NCI-H1694 (cell line): Measurements from ENCODE around the gene ACAN.

Experiments used
- DNase-seq: peaks from one replicate; lab custom pipeline; 2025; lab: John Stamatoyannopoulos, UW

The ACAN gene

DNA sequence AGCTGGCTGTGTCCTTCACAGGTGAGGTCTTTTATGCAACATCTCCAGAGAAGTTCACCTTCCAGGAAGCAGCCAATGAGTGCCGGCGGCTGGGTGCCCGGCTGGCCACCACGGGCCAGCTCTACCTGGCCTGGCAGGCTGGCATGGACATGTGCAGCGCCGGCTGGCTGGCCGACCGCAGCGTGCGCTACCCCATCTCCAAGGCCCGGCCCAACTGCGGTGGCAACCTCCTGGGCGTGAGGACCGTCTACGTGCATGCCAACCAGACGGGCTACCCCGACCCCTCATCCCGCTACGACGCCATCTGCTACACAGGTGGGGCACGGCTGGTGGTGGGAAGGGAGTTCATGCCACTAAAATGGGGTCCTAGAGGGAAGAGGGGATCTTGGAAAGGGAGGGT is 40.1 kb downstream of the ACAN start:
- DNase-seq = no peak

GRCh38 chr15:88844749-88845386 is 41.6 kb downstream of the ACAN start:
- no peak for DNase-seq

DNA sequence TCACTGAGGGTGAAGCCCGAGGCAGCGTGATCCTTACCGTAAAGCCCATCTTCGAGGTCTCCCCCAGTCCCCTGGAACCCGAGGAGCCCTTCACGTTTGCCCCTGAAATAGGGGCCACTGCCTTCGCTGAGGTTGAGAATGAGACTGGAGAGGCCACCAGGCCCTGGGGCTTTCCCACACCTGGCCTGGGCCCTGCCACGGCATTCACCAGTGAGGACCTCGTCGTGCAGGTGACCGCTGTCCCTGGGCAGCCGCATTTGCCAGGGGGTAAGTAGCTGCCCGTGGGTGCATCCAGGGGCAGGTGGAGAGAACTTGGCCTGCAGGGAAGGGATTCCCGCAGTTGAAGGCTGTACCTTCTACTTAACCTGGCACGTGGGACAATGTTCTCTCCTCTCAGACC is 42.4 kb downstream of the ACAN start:
- DNase-seq = no peak

- DNase-seq = no peak
Observed at GRCh38 chr15:88847144-88847543, 43.9 kb downstream of the ACAN start.

DNA sequence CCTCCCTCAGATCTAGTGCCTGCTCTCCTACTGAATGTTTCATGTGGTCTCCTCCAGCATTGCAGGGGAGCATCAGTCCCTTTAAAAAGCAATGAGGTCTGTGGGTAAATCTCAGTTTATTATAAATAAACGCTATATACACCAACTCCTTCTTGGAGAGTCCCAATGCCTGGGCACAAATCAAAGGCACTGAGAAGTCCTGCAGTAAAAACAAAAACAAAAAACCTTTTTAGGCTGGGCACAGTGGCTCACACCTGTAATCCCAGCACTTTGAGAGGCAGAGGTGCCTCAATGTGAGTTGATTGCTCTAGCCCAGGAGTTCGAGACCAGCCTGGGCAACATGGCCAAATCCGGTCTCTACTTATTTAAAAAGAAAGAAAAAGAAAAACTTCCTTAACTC is 45.0 kb downstream of the ACAN start:
- DNase-seq = no peak

DNA sequence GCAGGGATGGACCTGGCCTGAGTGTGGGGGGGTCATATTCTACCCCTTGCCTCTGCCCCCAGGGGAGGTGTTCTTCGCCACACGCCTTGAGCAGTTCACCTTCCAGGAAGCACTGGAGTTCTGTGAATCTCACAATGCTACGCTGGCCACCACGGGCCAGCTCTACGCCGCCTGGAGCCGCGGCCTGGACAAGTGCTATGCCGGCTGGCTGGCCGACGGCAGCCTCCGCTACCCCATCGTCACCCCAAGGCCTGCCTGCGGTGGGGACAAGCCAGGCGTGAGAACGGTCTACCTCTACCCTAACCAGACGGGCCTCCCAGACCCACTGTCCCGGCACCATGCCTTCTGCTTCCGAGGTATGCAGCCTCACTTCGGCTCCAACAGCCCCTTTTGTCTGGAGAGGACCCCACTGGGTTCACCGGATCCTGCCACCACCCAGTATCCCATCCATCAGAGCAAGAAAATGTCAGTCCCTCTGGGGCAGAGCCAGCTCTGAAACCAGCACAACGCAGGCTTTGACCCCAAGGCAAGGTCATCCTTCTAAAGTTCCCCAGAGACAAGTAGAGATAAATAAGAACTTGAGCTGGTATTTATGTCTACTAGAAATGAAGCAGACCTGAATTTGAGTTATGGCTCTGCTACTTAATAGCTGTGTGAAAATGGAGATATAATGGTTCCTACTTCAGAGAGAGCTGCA is 46.3 kb downstream of the ACAN start:
- DNase-seq = no peak

- no peak for DNase-seq
Observed at GRCh38 chr15:88852476-88852875, 49.2 kb downstream of the ACAN start.

DNA sequence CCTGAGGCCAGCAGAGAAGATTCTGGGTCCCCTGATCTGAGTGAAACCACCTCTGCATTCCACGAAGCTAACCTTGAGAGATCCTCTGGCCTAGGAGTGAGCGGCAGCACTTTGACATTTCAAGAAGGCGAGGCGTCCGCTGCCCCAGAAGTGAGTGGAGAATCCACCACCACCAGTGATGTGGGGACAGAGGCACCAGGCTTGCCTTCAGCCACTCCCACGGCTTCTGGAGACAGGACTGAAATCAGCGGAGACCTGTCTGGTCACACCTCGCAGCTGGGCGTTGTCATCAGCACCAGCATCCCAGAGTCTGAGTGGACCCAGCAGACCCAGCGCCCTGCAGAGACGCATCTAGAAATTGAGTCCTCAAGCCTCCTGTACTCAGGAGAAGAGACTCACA is 55.7 kb downstream of the ACAN start:
- DNase-seq = no peak

DNA sequence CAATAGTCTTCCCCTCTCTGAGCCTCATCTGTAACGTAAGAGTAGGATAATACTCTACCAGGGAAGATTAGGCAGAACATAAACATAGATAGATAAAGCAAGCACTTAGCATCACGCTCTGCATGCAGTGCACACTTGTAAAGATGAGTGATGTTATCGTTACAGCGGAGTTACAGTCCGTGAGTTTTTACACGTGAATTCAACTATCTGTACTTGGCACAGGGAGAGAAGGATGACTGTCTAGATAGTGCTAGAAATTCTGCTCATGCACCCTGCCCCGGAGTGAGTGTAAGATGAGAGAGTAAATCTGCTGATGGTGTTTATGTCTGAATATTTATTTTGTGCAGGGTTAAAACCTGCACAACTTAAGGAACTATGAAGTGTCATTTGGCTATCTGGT is 56.3 kb downstream of the ACAN start:
- no peak for DNase-seq

GRCh38 chr15:88860212-88860611 is 57.0 kb downstream of the ACAN start:
- no peak for DNase-seq

- no peak for DNase-seq
Observed at GRCh38 chr15:88863412-88863811, 60.2 kb downstream of the ACAN start.

- DNase-seq = no peak
Observed at GRCh38 chr15:88864861-88865497, 61.7 kb downstream of the ACAN start.

DNA sequence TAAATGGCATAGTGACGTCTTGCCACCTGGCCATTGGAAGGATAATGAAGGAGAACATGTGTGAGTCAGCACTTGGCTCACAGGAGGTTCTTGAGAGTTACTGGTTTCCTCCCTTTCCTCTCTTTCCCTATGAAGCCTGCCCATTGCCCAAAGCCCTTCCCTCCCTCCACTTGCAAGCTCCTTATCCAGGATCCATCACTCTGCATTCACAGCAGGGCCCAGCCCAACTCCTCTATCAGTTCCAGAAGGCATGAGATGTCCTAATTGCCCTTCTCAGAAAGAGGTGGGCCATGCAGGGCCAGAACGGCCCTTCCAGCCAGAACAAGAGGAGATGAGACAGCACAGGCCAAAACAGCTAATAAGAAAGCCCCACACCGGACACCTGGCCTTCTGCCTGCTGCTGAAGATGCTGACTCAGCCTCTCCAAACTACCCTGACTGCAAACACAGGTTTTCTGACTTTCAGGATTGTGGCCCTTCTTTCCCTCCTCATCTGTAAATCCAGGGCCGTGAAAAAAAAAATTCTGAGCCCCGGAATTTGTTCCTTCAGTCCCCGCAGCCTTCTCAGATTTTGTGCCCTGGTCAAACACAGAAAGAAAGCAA is 62.4 kb downstream of the ACAN start:
- DNase-seq = no peak

- no peak for DNase-seq
Observed at GRCh38 chr15:88866295-88866881, 63.2 kb downstream of the ACAN start.

- no peak for DNase-seq
Observed at GRCh38 chr15:88871313-88871712, 68.1 kb downstream of the ACAN start.

DNA sequence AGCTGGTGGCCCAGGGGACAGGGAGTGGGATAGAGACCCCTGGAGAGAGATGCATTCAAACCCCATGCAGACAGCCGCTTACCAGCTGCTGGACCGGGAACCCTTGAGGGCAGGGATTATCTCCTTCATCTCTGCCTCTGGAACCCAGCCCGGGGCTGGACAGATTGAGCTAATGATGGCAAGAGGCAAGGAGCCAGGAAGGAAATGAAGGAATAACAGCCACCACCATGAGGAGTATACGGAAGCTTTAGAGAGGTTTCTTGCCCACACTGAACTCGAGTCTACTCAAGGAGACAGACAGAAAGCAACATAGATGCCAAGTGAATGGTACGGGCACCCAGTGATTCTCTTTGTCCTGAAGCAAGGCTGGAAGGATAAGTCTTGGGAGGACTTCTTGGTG is 68.9 kb downstream of the ACAN start:
- DNase-seq = no peak

- DNase-seq = no peak
Observed at GRCh38 chr15:88872706-88873105, 69.5 kb downstream of the ACAN start.

- no peak for DNase-seq
Observed at GRCh38 chr15:88873786-88874185, 70.5 kb downstream of the ACAN start.

DNA sequence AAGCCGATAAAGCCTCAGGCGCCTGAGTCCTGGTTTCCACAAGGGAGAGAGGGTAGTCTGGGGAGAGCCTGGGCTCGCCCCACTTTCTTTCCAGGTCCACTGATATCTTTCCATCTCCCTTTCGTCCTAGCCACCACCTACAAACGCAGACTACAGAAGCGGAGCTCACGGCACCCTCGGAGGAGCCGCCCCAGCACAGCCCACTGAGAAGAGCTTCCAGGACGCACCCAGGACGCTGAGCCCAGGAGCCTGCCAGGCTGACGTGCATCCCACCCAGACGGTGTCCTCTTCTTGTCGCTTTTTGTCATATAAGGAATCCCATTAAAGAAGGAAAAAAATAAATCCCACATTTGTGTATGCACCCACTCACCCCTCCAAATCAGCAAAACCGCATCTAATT is 71.0 kb downstream of the ACAN start:
- no peak for DNase-seq

DNA sequence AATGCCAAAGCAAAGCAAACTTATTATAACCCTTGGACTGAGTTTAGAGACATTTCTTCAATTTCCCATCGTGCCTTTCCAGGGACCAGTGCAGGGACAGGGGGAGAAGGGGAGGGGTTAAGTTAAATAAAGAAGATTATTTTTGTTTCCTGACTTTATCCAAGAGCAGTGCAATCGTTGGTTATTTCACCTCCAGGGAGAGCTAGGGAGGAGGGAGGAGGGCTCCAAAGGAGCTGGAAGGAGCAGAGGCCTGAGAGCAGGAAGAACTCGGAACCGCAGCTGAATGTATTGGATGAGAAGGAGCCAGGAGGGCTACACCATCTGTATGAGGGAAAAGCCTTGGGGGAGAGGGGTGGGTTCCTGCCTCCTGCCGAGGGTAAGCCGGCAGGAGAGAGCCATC is 71.4 kb downstream of the ACAN start:
- DNase-seq = no peak

- DNase-seq = no peak
Observed at GRCh38 chr15:88876573-88876972, 73.3 kb downstream of the ACAN start.

DNA sequence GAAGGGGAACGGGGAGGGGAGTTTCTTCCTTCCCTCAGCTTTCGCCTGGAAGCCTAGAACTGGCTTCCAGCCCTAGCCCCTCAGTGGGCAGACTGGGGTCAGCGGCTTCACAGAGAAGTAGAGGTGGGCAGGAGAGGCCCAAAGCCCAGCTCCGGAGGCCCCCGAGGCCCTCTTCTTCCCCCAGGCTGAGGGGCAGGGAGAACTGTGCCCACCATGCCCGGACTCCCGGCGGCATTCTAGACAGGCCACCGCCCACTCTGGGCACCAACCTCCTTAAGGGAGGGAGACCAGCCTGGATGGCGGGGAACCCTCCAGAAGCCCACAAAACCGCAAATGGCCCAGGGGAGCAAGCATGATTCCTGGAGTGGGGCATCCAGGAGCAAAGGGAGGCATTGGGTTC is 74.2 kb downstream of the ACAN start:
- no peak for DNase-seq

DNA sequence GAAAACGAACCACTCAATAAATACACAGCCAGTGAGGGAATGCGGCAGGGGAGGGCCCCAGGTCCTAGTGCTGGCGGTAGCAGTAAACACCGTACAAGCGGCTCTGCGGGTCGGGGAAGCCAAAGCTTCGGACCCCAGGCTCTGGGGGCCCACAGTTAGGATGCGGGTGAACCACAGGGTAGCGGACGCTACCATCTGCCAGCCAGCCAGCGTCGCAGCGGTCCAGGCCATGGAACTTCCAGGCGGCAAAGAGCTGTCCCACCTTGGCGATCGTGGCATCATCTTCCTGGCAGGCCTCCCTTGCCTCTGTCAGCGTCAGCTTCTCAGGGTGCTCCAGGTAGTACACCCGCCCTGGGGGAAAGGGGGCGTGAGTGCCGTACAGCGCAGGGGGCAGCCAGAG is 74.7 kb downstream of the ACAN start:
- no peak for DNase-seq
